Kidney epithelial cell (primary cell): ENCODE data around the gene PDE4B. TPM values are rescaled to one million over a fixed set of nuclear protein-coding genes. Genes with fewer than 3 reads are reported as not detected.

Experiments
- DNase-seq: peaks from one replicate; pipeline ENCODE4 v3.0.0-alpha.2; 2010; ENCODE audit warnings: low read depth
- H3K27me3 ChIP-seq: 2 replicates; pipeline ENCODE4 v1.6.0; 2011; ENCODE audit warnings: low read length; ENCODE audit not compliant: control insufficient read depth, insufficient read depth
- H3K36me3 ChIP-seq: 2 replicates; pipeline ENCODE4 v1.5.1; 2011; ENCODE audit warnings: low read length; ENCODE audit not compliant: control insufficient read depth, insufficient read depth
- H3K4me3 ChIP-seq: 2 replicates; pipeline ENCODE4 v1.5.1; 2011; ENCODE audit warnings: low read depth, mild to moderate bottlenecking, control low read depth, low read length
- CTCF ChIP-seq: IDR thresholded peaks from 2 replicates; pipeline ENCODE4 v1.5.1; 2011; ENCODE audit warnings: mild to moderate bottlenecking, moderate library complexity, low read length, control low read depth, inconsistent platforms; ENCODE audit not compliant: insufficient read depth, poor library complexity, severe bottlenecking
- total RNA-seq: library from RNA; depleted of rRNA; stranded (reverse); fragments of >200 nt; gene quantifications from 2 replicates; pipeline ENCODE4 v1.2.3, GENCODE V29; 2015

PDE4B gene
- total RNA-seq, 1 donor from 2014 or later = 0.33 TPM

GRCh38 chr1:66393586-66394287 is 601.0 kb downstream of the PDE4B start:
- no peak overlapping the region for H3K4me3 ChIP-seq
- no peak for DNase-seq
- no peaks in the 10 kb centered on the region for H3K27me3 ChIP-seq
- TF ChIP-seq CTCF = no peak
- H3K36me3 ChIP-seq = no peaks in the 10 kb centered on the region

- no peak for DNase-seq
- Histone ChIP-seq H3K27me3 (no peaks in the 10 kb centered on the region), H3K4me3 (no peak overlapping the region), H3K36me3 (no peaks in the 10 kb centered on the region)
- TF ChIP-seq CTCF = no peak
These were observed 601.9 kb downstream of the PDE4B start for GRCh38 chr1:66394603-66395002.

GRCh38 chr1:66395202-66396061 is 602.7 kb downstream of the PDE4B start:
- no peak overlapping the region for H3K4me3 ChIP-seq
- DNase-seq = no peak
- no peak for TF ChIP-seq CTCF
- H3K36me3 ChIP-seq = no peaks in the 10 kb centered on the region
- H3K27me3 ChIP-seq = no peaks in the 10 kb centered on the region

GRCh38 chr1:66396212-66396890 is 603.7 kb downstream of the PDE4B start:
- H3K4me3 ChIP-seq = no peak overlapping the region
- H3K36me3 ChIP-seq = no peaks in the 10 kb centered on the region
- TF ChIP-seq CTCF = no peak
- H3K27me3 ChIP-seq = no peaks in the 10 kb centered on the region
- no peak for DNase-seq

- no peaks in the 10 kb centered on the region for H3K36me3 ChIP-seq
- H3K4me3 ChIP-seq = no peak overlapping the region
- TF ChIP-seq CTCF = no peak
- H3K27me3 ChIP-seq = no peaks in the 10 kb centered on the region
- no peak for DNase-seq
These were observed 604.5 kb downstream of the PDE4B start for GRCh38 chr1:66397192-66397591.
